ENCODE data around the gene C5AR1.
A peak's percentile ranks its signal among the peaks of the same experiment; 100 is the strongest.
"Not testable (repeated sequence)": the region's sequence is repeated elsewhere in the genome, so short reads cannot be mapped to it uniquely, and the experiment has no call there.

The C5AR1 gene

GRCh38 chr19:47331490-47331889 lies 21.8 kb downstream of the C5AR1 start:
- no peak for DNase-seq (ENCODE audit: low read depth in 4 of 4, low spot score in 1 of 4)

DNA sequence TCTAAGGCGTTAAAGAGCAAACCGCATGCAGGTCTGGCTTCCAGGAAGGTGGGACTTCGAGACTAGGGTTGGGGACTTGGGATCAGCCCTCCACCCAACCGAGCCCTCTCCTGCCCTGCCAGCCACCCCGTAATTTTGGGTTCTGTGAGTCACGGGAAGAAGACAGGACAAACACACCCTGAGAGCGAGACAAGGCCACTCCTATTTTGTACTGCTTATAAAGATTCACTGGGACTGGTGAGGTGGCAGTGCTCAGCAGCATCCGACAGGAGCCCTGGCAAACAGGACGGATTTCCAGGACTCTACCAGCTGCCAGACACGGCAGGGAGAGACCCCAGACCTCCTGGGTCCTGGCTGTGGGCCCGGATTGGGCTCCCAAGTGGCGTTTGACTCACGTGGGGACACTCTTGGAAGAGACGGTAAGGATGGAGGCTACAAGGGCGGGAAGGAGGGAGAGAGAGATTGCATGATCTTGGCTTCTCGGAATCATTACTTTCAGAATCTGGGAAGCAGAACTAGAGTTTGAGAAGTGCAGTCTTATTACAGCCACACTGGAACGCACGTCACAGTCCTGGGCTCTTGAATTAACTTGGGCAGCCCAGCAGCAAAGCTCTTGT lies 22.4 kb downstream of the C5AR1 start, which contains the start of gene C5AR2:
Gene C5AR2 (plus strand): TSS at position 245 of the 617 bp plus-strand sequence. CDS start 8,625 bp downstream, outside the sequence.
- no peak for DNase-seq (ENCODE audit: low read depth in 4 of 4, low spot score in 1 of 4)

- DNase-seq (ENCODE audit: low read depth in 4 of 4, low spot score in 1 of 4): not testable (repeated sequence)
Measured at GRCh38 chr19:47336765-47337718, 27.4 kb downstream of the C5AR1 start.

GRCh38 chr19:47339196-47339880 lies 29.7 kb downstream of the C5AR1 start:
- no peak for DNase-seq (ENCODE audit: low read depth in 4 of 4, low spot score in 1 of 4)

- no peak for DNase-seq (ENCODE audit: low read depth in 4 of 4, low spot score in 1 of 4)
Measured at GRCh38 chr19:47340477-47341208, 31.0 kb downstream of the C5AR1 start.

GRCh38 chr19:47341734-47342133 lies 32.1 kb downstream of the C5AR1 start:
- no peak for DNase-seq (ENCODE audit: low read depth in 4 of 4, low spot score in 1 of 4)

- no peak for DNase-seq (ENCODE audit: low read depth in 4 of 4, low spot score in 1 of 4)
Measured at GRCh38 chr19:47343194-47343802, 33.6 kb downstream of the C5AR1 start.

- DNase-seq (ENCODE audit: low read depth in 4 of 4, low spot score in 1 of 4): no peak
Measured at GRCh38 chr19:47344425-47344824, 34.8 kb downstream of the C5AR1 start.

DNA sequence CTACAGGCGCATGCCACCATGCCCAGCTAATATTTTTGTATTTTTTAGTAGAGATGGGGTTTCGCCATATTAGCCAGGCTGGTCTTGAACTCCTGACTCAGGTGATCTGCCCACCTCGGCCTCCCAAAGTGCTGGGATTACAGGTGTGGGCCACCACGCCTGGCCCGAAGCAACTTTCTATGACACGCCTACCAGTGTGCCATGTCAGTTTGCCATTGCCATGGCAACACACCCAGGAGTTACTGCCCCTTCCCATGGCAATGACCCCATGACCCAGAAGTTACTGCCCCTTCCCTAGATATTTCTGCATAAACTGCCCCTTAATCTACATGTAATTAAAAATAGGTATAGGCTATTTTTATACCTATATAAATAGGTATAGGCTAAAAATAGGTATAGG lies 36.4 kb downstream of the C5AR1 start:
- not testable (repeated sequence) for DNase-seq (ENCODE audit: low read depth in 4 of 4, low spot score in 1 of 4)

DNA sequence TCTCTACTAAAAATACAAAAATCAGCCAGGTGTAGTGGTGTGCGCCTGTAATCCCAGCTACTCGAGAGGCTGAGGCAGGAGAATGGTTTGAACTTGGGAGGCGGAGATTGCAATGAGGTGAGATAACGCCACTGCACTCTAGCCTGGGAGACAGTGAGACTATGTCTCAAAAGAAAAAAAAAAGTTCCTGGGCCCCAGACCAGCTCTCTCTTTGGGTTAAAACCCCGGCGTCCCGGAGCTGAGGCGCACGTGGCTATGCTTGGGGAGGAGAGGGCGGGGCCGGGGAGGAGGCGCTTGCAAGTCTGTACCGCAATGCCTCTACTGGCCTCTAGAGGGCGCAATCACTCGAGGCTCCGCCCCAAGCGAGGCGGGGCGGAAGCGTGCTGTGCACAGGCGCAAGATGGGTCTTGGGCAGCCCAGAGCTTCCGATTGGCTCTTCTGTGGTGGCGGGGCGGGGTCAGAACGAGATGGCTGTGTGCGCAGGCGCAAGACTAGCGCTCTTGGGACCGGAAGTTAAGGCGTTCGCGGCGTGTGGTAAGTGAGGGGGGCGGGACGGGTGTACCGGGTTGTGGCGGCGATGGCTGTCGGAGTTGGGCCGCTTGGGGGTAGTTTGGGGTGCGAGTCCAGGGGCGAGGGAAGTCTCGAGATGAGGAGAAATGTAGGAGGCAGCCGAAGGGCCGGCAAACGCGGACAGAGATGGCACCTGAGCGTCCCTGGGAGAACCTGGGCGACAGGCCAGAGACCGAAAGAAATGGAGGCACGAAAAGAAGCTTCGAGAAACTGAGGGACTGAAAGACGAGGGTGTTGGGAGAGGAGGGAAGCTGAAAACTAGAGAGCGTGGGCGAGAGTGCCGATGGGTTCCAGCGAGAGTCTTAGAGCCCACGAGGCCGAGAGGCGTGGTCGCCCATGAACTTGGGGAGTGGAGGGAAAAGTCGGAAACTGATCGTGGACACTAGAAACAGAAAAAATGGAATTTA lies 39.4 kb downstream of the C5AR1 start, which contains the start of gene DHX34:
Gene DHX34 (plus strand): TSS at position 497 of the 977 bp plus-strand sequence. CDS start 3,716 bp downstream, outside the sequence.
- DNase-seq (ENCODE audit: low read depth in 4 of 4, low spot score in 1 of 4): peak; percentile 94 to 99 (median 96)

DNA sequence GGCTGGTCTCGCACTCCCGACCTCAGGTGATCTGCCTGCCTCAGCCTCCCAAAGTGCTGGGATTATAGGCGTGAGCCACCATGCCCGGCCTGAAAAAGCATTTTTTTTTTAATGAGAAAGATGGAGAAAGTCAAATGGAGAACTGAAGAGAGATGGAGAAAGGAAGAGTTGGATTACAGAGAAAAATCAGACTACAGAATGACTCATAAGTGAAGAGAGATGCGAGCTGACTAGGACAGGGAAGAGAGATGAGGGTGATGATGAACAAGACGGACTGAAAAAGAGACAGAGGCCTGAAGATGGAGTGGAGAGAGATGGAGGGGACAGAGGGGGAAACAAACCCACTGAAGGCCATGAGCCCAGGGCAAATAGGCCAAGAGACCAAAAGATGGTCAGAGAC lies 41.0 kb downstream of the C5AR1 start:
- no peak for DNase-seq (ENCODE audit: low read depth in 4 of 4, low spot score in 1 of 4)

- no peak for DNase-seq (ENCODE audit: low read depth in 4 of 4, low spot score in 1 of 4)
Measured at GRCh38 chr19:47351548-47351947, 41.9 kb downstream of the C5AR1 start.

DNA sequence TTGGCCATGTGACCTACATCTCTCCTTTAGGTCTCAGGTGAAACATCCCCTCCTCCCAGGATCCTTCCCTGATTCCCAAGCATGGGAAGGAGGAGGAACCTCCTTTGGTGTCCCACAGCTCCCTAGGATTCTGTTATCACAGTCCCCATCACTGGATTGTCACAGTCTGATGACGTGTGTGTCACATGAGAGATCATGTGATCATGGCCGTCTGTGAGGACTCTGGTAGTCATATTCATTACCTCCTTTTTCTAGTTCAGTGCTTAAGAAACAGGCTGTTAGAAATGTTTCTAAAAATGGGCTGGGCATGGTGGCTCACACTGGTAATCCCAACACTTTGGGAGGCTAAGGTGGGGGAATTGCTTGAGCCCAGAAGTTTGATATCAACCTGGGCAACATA lies 42.4 kb downstream of the C5AR1 start:
- no peak for DNase-seq (ENCODE audit: low read depth in 4 of 4, low spot score in 1 of 4)

- no peak for DNase-seq (ENCODE audit: low read depth in 4 of 4, low spot score in 1 of 4)
Measured at GRCh38 chr19:47353307-47353712, 43.6 kb downstream of the C5AR1 start.

GRCh38 chr19:47356900-47357299 lies 47.2 kb downstream of the C5AR1 start:
- no peak for DNase-seq (ENCODE audit: low read depth in 4 of 4, low spot score in 1 of 4)

GRCh38 chr19:47357788-47358680 lies 48.4 kb downstream of the C5AR1 start:
- no peak for DNase-seq (ENCODE audit: low read depth in 4 of 4, low spot score in 1 of 4)

DNA sequence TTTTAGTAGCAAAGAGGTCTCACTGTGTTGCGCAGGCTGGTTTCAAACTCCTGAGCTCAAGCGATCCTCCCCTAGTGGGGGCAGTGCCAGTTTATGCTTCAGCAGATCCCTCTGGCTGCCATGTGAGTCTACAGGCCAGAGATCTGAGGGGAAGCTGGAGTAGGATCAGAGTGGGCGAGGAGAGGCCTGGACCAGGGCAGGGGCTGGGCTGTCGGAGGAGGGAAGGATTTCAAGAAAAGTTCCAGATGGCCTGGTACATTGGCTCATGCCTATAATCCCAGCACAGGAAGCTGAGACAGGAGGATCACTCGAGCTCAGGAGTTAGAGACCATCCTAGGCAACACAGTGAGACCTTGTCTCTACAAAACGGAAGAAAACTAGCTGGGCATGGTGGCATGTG lies 49.3 kb downstream of the C5AR1 start:
- no peak for DNase-seq (ENCODE audit: low read depth in 4 of 4, low spot score in 1 of 4)

- DNase-seq (ENCODE audit: low read depth in 4 of 4, low spot score in 1 of 4): no peak
Measured at GRCh38 chr19:47362321-47362720, 52.7 kb downstream of the C5AR1 start.
